Measurements from ENCODE around the gene HAGH.

The HAGH gene

GRCh38 chr16:1773703-1774447 is 52.8 kb downstream of the HAGH start:
- no peak for DNase-seq (ENCODE audit: low read depth)

DNA sequence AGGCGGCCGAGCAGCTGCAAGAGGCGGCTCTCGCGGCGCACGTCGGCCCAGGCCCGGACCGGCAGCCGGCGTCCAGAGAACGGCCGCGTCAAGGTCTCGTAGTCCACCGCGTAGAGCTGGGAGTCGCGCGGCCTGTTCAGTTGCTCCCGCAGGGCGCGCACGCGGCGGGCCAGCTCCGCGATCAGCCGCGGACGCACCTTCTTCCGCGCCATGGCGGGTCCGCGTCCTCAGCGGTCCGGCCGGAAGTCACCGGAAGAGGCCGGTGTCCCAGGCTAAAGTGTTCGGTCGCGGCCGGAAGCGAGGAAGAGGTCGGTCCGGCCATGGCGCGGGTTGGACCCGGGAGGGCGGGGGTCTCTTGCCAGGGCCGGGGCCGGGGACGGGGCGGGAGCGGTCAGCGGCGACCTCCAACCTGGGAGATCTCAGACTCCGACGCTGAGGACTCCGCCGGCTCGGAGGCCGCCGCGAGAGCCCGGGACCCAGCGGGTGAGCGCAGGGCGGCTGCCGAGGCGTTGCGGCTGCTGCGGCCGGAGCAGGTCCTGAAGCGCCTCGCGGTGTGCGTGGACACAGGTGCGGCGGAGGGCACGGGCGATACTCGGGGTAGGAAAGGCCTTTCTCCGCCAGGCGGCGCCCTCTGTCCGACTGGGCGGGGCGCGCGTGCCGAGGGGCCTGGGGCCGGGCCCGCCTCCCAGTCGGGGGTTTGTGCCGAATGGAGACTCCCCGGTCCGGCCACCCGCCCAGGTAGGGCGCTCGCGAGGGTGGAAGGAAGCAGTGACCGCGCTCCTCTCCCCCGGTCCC is 53.5 kb downstream of the HAGH start, which contains the start of gene MRPS34:
Gene MRPS34, minus strand, starts transcription at position 227 of the 795 bp plus-strand sequence. Its CDS starts 15 bp downstream, at position 212.
- DNase-seq (ENCODE audit: low read depth), result no peak

GRCh38 chr16:1772362-1772907 is 54.2 kb downstream of the HAGH start, which contains the start of gene EME2:
Gene EME2, plus strand, starts transcription at chr16:1772810. Its CDS starts 418 bp downstream, at chr16:1773228.
- no peak for DNase-seq (ENCODE audit: low read depth)

DNA sequence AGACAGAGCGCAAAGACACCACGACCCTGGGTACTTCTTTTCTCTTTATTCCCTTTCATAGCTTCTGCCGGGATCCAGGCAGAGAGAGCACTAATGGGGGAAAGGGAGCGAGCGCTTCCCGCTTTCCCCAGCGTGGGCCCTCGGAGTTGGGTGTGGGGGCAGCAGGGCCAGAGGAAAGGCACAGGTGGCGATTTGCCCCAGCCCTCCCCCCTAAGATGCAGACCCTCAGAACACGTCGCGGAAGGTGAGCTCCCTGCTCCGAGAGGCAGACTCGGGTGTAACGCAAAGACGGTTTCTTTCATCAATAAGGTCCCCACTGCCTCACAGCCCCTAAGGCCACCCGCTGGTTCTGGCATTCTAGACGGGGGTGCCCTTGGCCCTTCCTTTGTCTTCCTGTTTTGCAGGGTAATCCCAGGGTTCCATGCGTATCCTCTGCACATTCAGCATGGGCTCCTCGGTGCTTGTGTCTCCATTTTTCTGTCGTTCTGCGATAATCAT is 54.7 kb downstream of the HAGH start:
- no peak for DNase-seq (ENCODE audit: low read depth)

GRCh38 chr16:1771188-1771863 is 55.3 kb downstream of the HAGH start, which contains the start of gene NME3:
Gene NME3, minus strand, starts transcription at chr16:1771543. Its CDS starts 9 bp downstream, at chr16:1771534.
- DNase-seq (ENCODE audit: low read depth), result no peak

DNA sequence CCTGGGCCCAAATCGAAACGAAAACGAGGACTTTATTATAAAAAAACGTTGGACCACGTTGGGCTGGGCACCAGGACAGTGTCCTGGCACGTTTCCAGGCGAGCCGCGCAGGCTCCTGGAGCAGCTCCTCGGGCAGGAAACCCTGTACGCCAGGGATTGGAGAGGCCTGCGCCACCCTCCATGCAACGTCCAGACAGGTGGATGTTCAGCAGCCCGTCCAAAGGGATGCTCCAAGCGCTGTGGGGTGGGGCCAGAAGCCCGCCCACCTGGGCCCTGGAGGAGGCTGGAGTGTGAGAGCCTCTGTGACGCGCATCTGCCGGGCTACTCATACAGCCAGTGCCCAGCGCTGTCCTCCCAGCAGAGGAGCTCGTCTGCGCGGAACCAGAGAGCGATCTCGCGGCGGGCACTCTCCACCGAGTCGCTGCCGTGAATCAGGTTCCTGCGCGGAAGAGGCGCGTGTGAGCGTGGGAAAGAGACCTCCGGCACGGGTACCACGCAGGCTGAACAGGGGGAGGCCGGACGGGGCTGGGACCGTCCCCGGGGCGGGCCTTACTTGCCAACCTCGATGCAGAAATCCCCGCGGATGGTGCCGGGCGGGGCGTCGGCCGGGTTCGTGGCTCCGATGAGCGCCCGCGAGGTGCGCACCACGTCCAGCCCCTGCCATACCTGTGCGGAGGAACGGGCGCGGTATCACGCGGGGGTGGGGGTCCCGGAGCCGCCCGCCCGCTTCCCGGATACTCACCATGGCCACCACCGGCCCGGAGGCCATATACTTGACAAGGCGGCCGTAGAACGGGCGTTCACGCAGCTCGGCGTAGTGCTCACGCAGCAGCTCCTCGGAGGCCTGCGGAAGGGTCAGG is 56.1 kb downstream of the HAGH start:
- no peak for DNase-seq (ENCODE audit: low read depth)

DNA sequence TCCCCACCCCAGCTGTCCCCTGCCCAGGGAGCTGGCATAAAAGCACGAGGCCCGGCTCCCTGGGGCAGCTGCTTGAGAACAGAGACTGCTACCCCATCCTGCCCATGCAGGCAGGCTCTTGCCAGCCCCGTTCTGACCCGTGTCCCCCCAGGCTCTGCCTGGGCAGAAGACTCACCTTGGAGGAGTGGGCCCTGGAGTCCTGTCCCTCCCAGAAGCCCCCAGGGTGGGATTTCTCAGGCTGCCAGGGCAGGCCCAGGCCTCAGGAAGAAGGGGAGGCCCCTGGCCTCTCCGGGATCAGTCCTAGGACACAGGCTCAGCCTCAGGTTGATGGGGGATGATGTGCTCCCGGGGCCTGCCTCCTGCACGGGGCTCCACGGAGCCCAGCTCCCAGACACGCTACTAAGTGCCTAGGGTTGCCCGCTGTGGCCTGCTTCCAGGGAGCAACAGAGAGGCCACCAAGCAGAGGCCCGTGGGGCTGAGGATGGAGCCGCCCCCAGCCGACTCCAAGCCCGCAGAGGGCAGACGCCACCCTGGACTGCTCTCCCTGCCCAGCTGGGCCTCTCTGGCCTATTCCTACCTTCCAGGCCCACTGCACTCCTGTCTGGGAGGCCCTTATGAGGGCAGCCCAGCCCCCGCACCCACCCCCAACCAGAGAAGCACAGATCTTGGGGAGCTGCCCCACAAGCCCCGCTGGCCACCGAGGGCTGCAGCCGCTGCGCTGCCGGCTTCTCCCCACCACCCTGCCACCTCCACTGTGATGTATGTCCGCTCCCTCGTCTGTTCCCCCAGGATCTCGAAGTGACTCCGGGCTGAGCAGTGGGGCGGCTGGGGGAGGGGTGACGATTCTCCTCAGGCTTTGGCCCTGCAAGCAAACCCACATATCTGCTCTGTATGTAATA is 57.0 kb downstream of the HAGH start:
- DNase-seq (ENCODE audit: low read depth), result no peak

- no peak for DNase-seq (ENCODE audit: low read depth)
Observed at GRCh38 chr16:1768767-1769401, 57.7 kb downstream of the HAGH start.

GRCh38 chr16:1768061-1768766 is 58.4 kb downstream of the HAGH start:
- no peak for DNase-seq (ENCODE audit: low read depth)

- no peak for DNase-seq (ENCODE audit: low read depth)
Observed at GRCh38 chr16:1767116-1767994, 59.3 kb downstream of the HAGH start.

- no peak for DNase-seq (ENCODE audit: low read depth)
Observed at GRCh38 chr16:1766701-1767100, 59.9 kb downstream of the HAGH start.

DNA sequence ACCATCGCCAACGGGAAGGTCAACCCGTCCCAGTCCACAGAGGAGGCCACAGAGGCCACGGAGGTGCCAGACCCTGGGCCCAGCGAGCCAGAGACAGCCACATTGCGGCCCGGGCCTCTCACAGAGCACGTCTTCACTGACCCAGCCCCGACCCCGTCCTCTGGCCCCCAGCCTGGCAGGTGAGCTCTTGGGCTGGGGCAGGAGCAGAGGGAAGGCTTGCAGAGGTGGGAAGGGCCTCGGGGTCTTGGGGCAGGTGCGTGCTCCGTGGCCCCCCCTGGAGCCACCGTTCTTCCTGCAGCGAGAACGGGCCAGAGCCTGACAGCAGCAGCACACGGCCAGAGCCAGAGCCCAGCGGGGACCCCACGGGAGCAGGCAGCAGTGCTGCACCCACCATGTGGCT is 60.4 kb downstream of the HAGH start:
- DNase-seq (ENCODE audit: low read depth), result no peak

DNA sequence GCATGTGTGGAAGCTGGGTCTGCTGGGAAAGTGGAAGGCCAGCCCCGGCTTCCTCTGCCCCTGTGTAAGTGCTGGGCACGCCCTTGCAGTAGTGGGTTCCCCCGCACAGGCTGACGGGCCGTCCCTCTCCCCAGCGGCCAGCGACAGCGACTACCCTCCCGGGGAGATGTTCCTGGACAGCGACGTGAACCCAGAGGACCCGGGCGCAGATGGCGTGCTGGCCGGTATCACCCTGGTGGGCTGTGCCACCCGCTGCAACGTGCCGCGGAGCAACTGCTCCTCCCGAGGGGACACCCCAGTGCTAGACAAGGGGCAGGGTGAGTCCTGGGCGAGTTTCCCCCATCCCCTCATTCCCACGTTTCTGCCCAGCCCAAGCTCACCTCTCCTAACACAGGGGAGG is 60.8 kb downstream of the HAGH start:
- DNase-seq (ENCODE audit: low read depth), result no peak

GRCh38 chr16:1764971-1765370 is 61.7 kb downstream of the HAGH start:
- no peak for DNase-seq (ENCODE audit: low read depth)

DNA sequence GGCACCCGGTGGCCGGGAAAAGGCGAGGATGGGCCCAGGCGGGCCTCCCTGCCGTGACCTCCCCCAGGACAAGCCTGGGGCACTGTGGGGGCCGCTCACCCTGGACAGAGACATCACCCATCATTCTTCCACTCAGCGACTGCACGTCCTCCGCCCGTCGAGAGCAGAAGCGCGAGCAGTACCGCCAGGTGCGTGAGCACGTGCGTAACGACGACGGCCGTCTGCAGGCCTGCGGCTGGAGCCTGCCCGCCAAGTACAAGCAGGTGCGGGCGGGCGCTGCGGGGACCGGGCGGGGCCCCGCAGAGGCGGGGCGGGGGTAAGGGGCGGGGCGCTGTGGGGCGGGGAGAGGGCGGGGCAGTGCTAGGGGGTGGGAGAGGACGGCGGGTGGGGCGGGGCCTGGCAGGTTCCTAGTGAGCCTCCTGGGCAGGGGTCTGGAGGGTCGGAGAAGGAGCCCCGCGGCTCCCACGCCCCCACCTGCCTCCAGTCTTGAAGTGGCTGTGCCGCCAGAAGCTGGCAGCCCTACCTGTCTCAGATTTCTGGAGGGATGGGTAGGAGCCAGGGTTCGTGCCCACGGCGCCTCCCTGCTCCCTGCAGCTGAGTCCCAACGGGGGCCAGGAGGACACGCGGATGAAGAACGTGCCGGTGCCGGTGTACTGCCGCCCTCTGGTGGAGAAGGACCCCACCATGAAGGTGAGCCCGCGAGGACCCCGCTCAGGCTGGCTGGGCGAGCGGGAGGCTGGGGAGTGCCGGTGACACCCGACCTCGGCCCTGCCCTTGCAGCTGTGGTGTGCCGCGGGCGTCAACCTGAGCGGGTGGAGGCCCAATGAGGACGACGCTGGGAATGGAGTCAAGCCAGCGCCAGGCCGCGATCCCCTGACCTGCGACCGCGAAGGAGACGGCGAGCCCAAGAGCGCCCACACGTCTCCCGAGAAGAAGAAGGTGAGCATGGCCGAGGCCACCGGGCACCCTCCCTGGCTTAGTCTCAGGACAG is 62.8 kb downstream of the HAGH start:
- DNase-seq (ENCODE audit: low read depth), result no peak

DNA sequence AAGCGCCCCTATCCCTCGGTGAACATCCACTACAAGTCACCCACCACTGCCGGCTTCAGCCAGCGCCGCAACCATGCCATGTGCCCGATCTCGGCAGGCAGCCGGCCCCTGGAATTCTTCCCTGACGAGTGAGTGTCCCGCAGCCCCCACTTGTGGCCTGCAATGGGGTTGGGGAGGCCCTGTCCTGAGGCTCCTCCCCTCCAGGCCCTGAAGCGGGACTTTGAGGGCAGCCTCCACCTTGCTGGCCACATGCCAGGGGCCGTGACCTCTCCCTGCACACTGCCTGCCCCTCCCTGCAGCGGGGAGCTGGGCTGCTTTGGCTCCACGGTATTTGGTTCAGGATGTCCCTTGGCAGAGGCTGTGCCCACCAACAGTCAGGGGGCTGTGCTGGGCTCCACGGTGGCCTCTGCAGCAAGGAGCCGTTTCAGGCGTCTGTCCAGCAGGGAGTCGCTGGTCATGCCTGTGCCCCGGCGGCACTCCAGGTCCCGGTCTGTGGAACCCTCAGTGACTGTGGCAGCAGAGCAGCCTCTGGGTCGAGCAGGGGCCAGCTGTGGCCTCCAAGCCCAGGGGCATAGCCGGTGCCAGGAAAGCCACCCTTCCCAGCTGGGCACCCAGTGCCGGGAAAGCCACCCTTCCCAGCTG is 63.6 kb downstream of the HAGH start:
- DNase-seq (ENCODE audit: low read depth), result no peak
